ENCODE measurements around the gene HOXA9.

Gene HOXA9

DNA sequence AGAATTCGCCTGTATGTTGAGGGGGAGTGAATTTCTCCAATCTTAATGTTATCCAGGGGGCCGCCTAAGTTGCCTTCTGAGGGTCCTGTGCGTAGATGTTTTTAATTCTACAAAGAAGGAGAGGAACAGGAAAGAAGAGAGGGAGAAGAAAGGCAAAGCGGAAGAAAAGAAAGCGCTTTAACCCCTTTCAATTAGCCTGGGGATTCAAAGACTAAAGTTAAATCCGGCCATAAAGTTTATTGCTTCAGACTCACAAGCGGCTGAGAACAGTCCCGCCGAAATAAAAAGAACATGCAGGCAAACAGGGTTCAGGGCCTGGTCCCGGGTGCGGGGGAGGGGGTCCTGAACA, 26.4 kb downstream of the HOXA9 start:
- Histone ChIP-seq H3K4me3 (ENCODE audit: low read depth, low read length) (no peak overlapping the region), H3K36me3 (replicated peaks) (no peaks in the 10 kb centered on the region), H3K27ac (no peak overlapping the region), H3K27me3 (replicated peaks) (peaks cover 97% of the 10 kb centered on the region)
- in situ Hi-C loops (cut with HindIII; ENCODE audit: low pct_ligation_motif_present, low sequenced_read_pairs): no loop called here
- no peak for DNase-seq
- TF ChIP-seq CTCF (IDR thresholded peaks at IDR 0.05; ENCODE audit: low read depth, low read length, missing control alignments): no peak

DNA sequence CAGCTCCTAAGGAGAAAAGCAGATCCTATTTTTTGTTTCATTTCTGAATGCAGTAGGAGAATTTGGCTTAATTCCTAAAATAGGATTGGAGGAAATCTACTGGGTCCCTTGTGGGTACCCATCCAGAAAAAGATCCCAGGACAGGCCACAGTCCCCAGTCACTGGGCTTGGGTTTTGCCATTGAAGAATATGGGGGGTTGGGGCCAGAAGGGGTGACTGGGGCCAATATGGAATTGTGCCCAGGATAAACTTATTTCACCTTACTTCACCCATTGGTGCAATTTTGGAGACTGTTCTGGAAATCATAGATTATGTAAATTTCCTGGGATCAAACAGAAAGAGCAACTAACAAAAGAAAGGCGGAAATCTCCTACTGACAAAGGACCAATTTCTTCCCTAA, 26.9 kb downstream of the HOXA9 start:
- Histone ChIP-seq H3K27me3 (replicated peaks) (peaks cover 97% of the 10 kb centered on the region), H3K27ac (no peak overlapping the region), H3K4me3 (ENCODE audit: low read depth, low read length) (no peak overlapping the region), H3K36me3 (replicated peaks) (no peaks in the 10 kb centered on the region)
- TF ChIP-seq CTCF (IDR thresholded peaks at IDR 0.05; ENCODE audit: low read depth, low read length, missing control alignments): no peak
- in situ Hi-C loops (cut with HindIII; ENCODE audit: low pct_ligation_motif_present, low sequenced_read_pairs): no loop called here
- DNase-seq: no peak

DNA sequence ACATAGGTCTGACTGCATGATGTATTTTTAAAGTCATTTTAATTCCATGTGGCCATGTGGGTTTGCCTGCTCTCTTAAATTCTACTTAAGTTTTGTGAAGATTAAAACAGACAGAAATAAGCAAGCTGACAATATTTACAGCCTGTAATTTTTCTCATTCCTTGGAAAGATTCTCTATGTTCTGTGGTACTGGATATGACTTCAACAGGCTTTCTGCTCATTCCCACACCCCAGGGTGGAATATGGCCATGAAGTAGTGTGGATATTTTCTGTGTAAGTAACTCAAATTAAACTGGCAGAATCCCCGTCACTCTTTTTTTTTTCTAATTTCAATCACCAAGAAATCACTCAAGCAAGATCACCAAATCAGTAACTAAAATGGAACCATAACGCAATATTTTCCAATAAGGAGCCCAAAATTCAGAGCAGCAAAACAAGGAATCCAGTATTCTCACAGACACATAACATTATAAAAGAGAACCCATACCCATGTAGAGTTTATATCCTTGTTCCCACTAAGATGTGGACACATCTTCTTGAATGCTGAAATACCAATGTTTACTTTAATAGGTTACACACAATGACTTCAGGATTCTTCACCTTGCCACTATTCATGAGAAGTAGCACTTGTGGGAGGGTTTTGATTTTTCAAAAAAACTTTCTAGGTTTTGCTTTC, 27.6 kb downstream of the HOXA9 start:
- in situ Hi-C loops (cut with HindIII; ENCODE audit: low pct_ligation_motif_present, low sequenced_read_pairs): no loop called here
- Histone ChIP-seq H3K27ac (no peak overlapping the region), H3K4me3 (ENCODE audit: low read depth, low read length) (no peak overlapping the region), H3K27me3 (replicated peaks) (peaks cover 97% of the 10 kb centered on the region), H3K36me3 (replicated peaks) (no peaks in the 10 kb centered on the region)
- no peak for TF ChIP-seq CTCF (IDR thresholded peaks at IDR 0.05; ENCODE audit: low read depth, low read length, missing control alignments)
- DNase-seq: no peak

DNA sequence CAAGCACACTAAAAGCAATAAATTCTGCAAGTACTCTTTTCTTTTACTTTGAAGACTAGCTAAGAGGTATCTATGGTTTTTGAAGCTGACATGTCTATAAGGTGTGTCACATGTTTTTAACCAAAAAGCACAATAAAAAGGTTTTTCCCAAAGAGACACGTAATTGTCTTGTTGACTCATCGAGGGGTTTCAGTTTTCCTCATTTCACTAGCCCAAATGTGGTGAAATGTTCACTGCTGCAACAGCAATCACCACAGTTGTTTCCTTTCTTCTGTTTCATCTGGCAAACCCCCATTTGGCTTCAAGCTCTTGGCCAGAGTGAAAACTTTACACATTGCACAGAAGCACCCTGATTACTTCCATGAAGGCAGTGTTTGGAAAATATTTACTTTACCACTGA, 30.9 kb downstream of the HOXA9 start:
- TF ChIP-seq CTCF (IDR thresholded peaks at IDR 0.05; ENCODE audit: low read depth, low read length, missing control alignments): no peak
- no peak overlapping the region for H3K27ac ChIP-seq

GRCh38 chr7:27133409-27134231, 31.7 kb downstream of the HOXA9 start:
- Histone ChIP-seq H3K36me3 (replicated peaks) (no peaks in the 10 kb centered on the region), H3K4me3 (ENCODE audit: low read depth, low read length) (no peak overlapping the region), H3K27ac (no peak overlapping the region), H3K27me3 (replicated peaks) (peaks cover 99% of the 10 kb centered on the region)
- TF ChIP-seq CTCF (IDR thresholded peaks at IDR 0.05; ENCODE audit: low read depth, low read length, missing control alignments): no peak
- in situ Hi-C loops (cut with HindIII; ENCODE audit: low pct_ligation_motif_present, low sequenced_read_pairs): no loop called here
- no peak for DNase-seq

More for the DNA sequence above, 30.9 kb downstream of the HOXA9 start:
- in situ Hi-C loops (cut with HindIII; ENCODE audit: low pct_ligation_motif_present, low sequenced_read_pairs): no loop called here
- peaks cover 99% of the 10 kb centered on the region for H3K27me3 ChIP-seq (replicated peaks)
- no peaks in the 10 kb centered on the region for H3K36me3 ChIP-seq (replicated peaks)
- no peak for DNase-seq
- no peak overlapping the region for H3K4me3 ChIP-seq (ENCODE audit: low read depth, low read length)

Measured in brain microvascular endothelial cell (primary cell).